Stimulated activated CD4-positive, alpha-beta T cell treated with anti-CD3 and anti-CD28 coated beads, Interleukin-4, amount 100 ng/mL, for 24 hours (primary cell): Measurements from ENCODE around the gene TMEM121.

ENCODE experiments used
- DNase-seq: peaks from one replicate; pipeline ENCODE4 v3.0.0-alpha.2; 2020

Gene TMEM121

GRCh38 chr14:105525861-105526775, at the start of gene TMEM121:
TSS of gene TMEM121 (plus strand) at chr14:105526583. CDS start at chr14:105528835, 2,252 bp downstream.
- no peak for DNase-seq

DNA sequence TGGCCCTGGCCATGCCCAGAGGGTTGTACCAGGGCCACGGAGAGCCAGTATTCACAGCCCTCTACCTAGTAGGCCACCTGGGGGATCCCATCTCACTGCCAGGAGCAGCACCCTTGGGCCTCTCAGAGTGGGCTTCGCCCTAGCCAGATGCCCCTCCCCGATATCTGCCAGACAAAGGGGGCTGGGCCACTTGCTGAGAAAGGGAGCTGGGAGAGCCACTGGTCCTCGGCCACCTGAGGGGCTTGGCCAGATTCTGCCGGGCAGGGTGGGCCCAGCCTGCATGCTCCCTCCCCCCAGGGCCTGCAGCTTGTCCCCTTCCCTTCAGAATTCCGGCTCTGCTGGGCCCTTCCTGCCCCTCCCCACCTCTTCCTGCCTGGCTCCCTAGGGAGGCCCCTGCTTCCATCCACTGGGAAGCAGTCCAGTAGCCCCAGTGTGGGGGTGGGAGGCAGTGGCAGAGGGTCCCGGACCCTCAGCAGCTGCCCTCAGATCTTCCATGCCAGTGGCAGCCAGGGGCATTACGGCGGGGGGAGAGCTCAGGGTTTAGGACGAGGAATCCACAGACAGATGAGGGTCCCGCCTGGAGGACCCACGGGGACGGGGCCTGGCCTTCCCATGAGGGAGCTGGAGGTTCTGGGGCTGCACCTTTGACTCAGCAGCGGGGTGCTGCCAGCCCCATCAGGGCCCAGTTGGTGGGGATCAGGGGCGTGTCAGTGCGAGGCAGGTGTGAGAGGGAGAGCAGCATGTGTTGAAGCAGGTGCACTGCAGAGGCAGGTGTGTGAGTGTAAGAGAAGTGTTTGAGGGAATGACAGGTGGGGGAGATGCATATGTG, 49.3 kb upstream of the TMEM121 start:
- no peak for DNase-seq

GRCh38 chr14:105477660-105478397, 48.6 kb upstream of the TMEM121 start:
- DNase-seq = no peak

DNA sequence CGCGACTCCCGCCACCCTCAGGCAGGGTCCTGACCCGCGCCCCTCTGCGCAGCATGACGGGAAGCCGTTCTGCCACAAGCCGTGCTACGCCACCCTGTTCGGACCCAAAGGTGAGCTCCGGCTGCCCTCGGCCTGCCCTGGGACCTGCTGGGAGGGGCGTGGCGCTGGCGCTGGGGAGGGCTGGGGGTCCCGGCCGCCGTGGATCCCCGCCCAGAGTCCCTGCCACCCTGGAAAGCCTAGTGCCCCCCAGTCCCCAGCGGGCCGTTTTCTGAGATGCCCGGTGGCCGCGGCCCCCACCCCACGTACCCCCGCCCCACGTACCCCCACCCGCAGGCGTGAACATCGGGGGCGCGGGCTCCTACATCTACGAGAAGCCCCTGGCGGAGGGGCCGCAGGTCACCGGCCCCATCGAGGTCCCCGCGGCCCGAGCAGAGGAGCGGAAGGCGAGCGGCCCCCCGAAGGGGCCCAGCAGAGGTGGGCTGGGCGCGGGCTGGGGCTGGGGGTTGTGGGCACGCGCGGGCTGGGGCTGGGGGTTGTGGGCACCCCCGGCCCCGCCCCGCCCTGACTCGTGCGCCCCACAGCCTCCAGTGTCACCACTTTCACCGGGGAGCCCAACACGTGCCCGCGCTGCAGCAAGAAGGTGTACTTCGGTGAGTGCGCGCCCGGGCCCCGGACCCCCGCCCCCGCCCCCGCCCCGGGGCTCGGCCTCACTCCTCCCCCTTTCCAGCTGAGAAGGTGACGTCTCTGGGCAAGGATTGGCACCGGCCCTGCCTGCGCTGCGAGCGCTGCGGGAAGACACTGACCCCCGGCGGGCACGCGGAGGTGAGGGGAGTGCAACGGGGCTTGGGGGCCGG, 47.8 kb upstream of the TMEM121 start:
- no peak for DNase-seq

DNA sequence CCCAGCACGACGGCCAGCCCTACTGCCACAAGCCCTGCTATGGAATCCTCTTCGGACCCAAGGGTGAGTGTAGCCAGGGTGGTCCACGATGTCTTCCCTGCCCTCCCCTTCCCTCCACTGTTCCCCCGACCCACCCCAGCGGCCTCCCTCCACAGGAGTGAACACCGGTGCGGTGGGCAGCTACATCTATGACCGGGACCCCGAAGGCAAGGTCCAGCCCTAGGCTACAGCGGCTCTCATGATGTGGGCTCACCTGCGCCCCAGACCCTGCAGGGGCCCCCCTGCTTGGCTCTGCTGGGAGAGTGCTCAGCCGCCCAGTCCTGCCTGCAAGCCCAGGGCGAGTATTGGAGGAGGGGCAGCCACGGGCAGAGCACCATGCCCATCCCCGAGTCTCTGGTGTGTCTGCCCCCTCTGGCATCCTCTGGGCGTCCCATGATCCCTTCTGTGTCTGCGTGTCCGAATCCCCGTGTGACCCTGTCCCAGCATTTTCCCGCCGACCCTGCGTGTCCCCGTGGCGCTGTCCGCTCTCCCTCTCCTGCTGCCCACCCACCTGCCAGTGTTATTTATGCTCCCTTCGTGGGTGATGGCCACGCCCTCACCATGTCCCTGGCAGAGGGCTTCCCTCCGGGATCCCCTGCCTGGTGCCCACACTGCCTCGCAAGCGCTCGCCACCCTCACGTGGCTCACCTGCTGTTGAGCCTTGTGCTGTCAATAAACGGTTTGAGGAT, 46.8 kb upstream of the TMEM121 start:
- no peak for DNase-seq

DNA sequence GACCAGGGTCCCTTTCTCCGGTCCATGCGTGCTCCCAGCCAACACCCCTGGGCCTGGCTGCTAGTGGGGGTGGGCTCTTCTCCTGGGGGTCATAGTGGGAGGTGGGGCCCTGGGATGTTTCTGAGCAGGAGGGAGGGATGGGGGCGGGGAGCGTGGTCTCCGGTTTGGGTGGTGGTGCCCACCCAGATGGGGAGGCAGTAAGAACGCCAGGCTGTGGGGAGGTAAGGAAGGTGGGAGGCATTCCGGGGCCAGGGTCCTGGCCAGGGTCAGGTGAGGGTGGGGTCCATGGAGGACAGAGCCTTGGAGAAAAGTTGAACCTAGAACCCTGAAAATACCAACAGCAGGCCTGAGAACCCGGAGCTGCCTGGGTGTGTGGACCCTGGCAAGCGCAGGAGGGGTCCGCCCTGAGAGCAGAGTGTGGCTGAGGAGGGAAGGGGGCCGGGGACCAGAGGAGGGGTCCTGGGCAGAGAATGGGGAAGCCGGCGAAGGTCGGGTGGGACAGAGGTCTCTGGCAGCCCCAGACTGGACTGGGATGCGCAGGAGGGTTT, 46.1 kb upstream of the TMEM121 start:
- DNase-seq = no peak

DNA sequence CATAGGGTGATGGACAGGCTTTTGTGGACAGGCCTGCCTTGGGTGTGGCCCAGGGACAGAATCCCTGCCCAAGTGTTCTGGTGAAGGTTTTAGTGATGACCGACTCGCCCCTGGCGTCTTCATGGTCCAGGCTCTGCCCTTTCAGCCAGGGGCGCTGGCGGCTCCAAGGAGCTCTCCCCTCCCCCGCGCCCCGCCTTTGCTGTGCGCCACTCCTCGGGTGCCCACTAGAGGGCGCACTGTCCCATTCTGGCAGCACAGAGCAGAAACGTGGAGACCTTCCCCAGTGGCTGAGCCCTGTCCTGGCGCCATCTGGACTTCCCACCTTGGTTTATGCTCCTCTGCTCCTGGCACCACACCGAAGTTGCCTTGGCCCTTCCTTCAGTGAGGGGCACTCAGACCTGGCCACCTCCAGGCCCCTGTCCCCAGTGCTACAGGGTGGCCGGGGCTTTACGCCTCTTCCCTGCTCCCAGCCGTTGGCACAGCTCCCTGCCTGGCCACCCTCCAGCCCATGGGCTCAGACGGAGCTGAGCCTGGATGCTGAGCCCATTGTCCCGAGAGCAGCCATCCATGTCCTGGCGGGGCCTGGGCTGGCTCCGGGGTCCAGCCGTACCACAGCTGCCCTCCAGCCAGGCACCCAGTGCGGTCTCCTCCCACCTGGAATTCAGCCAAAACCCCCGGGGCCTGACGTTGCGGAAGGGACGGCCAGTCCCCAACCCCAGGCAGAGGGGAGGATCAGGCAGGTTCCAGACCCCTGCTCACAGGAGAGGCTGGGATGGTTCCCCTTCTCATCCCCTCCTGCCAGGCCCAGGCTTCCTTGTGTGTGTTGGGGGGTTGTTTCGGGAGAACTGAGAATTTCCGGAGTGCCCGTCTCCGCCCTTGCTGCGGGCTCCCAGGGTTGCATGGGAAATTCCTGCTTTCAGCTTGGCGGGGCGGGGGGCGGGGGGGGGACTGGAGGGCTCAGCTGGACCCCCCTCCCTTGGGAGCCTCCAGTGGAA, 45.3 kb upstream of the TMEM121 start:
- DNase-seq = peak; percentile 90

DNA sequence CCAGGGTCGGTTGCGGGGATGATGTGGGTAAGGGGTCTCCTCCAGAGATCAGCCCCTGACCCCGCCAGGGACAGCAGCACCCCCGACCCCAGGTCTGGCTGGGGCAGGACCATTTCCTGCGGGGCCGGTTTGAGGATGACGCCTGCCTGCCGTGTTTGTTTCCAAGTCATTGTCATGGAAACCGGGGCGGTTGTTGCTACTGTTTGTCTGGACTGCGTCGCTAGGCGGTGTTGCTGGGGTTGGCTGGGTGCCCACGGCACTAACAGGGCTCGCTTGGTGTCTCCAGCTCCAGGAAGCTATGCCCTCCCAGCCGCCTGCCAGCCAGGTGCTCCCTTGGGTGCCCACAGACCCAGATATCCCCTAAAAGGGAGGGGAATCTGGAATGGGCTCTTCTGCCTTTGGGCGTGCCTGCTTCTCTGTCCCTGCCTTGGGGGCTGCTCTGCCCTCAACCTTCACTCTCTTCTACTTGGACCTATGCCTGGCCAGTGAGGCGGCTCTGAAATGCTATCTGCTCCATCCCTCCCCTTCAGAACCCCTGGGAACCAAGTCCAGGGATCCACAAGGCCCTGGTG, 44.4 kb upstream of the TMEM121 start:
- peak; percentile 93 for DNase-seq

DNA sequence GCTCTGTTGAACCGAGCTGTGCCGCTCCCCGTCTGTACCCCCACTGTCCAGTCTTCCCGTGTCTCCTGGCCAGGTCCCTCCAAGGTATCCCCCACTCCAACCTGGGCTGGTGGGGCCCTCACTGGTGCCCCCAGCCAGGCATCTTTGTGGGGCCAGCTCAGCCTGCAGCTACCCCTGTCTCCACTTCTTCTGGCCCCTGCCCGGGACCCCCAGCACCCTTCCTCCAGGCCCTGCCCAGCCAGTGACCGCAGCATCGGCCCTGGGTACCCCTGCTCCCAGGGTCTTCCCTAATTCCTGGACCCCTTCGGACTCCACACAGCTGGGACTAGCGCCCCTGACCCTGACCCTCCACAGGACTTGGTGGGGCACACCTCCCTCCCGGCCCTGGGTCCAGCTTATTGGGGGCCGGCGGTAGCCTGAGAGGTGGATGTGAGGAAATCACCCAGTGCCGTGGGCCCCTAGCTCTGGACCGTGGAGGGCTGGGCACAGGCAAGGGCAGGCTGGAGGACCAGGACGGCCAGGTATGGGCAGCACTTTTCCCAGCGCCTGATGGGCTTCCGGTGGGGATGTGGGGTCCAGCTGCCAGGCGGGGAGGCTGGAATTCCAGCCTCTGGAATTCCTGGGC, 43.8 kb upstream of the TMEM121 start:
- DNase-seq = no peak

- no peak for DNase-seq
These were observed 42.9 kb upstream of the TMEM121 start for GRCh38 chr14:105483300-105484068.

GRCh38 chr14:105484069-105484996, 42.0 kb upstream of the TMEM121 start:
- peak; percentile 54 for DNase-seq

DNA sequence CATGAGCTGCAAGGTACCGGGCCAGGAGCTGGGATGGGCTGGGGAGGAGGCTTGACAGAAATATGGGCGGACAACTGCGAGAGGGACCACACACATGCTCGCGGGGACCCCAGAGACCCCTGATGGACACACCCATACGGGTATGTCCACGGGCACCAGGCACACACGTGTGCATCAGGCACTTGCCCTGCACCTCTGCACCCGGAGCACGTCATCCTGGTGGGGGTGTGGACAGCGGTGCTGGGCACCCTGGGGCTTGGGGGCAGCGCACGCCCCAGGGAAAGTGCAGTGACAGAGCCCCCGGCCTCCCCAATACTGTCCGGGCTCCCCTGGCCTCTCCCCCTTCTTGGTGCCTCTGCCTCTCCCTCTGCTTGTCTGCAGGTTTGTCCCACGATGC, 41.4 kb upstream of the TMEM121 start:
- DNase-seq = no peak

DNA sequence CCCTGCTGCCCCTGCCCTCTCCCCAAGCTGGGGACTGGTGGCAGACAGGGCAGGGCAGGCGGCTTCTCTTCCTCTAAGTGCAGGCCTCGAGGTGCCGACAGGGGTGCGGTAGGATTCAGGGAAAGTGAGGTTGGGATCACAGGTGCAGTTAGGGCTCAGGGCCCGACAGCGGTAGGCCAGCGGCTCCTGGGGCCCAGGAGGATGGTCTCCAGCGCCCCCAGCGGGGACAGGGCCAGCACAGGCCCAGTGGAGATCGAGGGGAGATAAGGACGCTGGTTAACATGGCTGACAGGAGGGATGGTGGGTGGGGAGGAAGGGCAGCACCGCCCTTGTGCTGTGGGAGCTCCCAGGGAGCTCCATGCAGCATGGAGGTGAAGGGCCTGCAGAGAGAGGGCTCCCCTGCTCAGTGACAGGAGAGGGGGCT, 40.6 kb upstream of the TMEM121 start:
- peak; percentile 47 for DNase-seq

GRCh38 chr14:105486163-105486973, 40.0 kb upstream of the TMEM121 start, which contains the start of gene CRIP1:
TSS of gene CRIP1 (plus strand) at chr14:105486886. CDS start at chr14:105487260, 374 bp downstream.
- DNase-seq = no peak

- DNase-seq = peak; percentile 52
These were observed 39.4 kb upstream of the TMEM121 start for GRCh38 chr14:105486974-105487448.
